ENCODE data around the gene MYO15A. TPM values are rescaled to one million over a fixed set of nuclear protein-coding genes. Genes with fewer than 3 reads are reported as not detected.

Gene MYO15A
- total RNA-seq, 2 donors from 2014 or later: 0.32 to 8.3 TPM

GRCh38 chr17:18144855-18145254, 36.3 kb downstream of the MYO15A start:
- Histone ChIP-seq H3K9me3 (no peaks in the 10 kb centered on the region), H3K4me1 (replicated peaks) (no peaks in the 10 kb centered on the region), H3K27ac (no peak overlapping the region), H3K27me3 (replicated peaks; ENCODE audit: insufficient read depth) (no peaks in the 10 kb centered on the region), H3K36me3 (no peaks in the 10 kb centered on the region), H3K4me3 (no peak overlapping the region)
- intact Hi-C loops (cut with DNase I): no loop called here
- DNase-seq (ENCODE audit: low spot score): no peak
- TF ChIP-seq POLR2A (IDR thresholded peaks at IDR 0.05) (no peak), CTCF (IDR thresholded peaks at IDR 0.05) (no peak), POLR2AphosphoS5 (IDR thresholded peaks at IDR 0.05) (no peak)
- 94% methylated on average over 1 of the region's 1 CpG for WGBS

GRCh38 chr17:18145811-18146210, 37.3 kb downstream of the MYO15A start:
- 79% methylated on average over 13 of the region's 13 CpGs for WGBS
- no peaks in the 10 kb centered on the region for H3K36me3 ChIP-seq
- H3K4me1 ChIP-seq (replicated peaks): no peaks in the 10 kb centered on the region
- no peak for DNase-seq (ENCODE audit: low spot score)
- H3K4me3 ChIP-seq: no peak overlapping the region
- intact Hi-C loops (cut with DNase I): no loop called here
- H3K27me3 ChIP-seq (replicated peaks; ENCODE audit: insufficient read depth): no peaks in the 10 kb centered on the region
- H3K9me3 ChIP-seq: no peaks in the 10 kb centered on the region
- H3K27ac ChIP-seq: no peak overlapping the region
- TF ChIP-seq POLR2A (IDR thresholded peaks at IDR 0.05) (no peak), POLR2AphosphoS5 (IDR thresholded peaks at IDR 0.05) (no peak), CTCF (IDR thresholded peaks at IDR 0.05) (no peak)

GRCh38 chr17:18146259-18146658, 37.7 kb downstream of the MYO15A start:
- WGBS: 93% methylated on average over 2 of the region's 2 CpGs
- Histone ChIP-seq H3K27me3 (replicated peaks; ENCODE audit: insufficient read depth) (no peaks in the 10 kb centered on the region), H3K27ac (no peak overlapping the region), H3K36me3 (no peaks in the 10 kb centered on the region), H3K4me1 (replicated peaks) (no peaks in the 10 kb centered on the region), H3K9me3 (no peaks in the 10 kb centered on the region), H3K4me3 (no peak overlapping the region)
- no peak for DNase-seq (ENCODE audit: low spot score)
- intact Hi-C loops (cut with DNase I): no loop called here
- TF ChIP-seq POLR2AphosphoS5 (IDR thresholded peaks at IDR 0.05): no peak
- TF ChIP-seq CTCF (IDR thresholded peaks at IDR 0.05): no peak
- TF ChIP-seq POLR2A (IDR thresholded peaks at IDR 0.05): no peak

- intact Hi-C loops (cut with DNase I): no loop called here
- Histone ChIP-seq H3K27me3 (replicated peaks; ENCODE audit: insufficient read depth) (no peaks in the 10 kb centered on the region), H3K36me3 (no peaks in the 10 kb centered on the region), H3K9me3 (no peaks in the 10 kb centered on the region), H3K4me1 (replicated peaks) (no peaks in the 10 kb centered on the region), H3K27ac (no peak overlapping the region), H3K4me3 (no peak overlapping the region)
- no peak for DNase-seq (ENCODE audit: low spot score)
- no peak for TF ChIP-seq POLR2A (IDR thresholded peaks at IDR 0.05)
- no peak for TF ChIP-seq POLR2AphosphoS5 (IDR thresholded peaks at IDR 0.05)
- no peak for TF ChIP-seq CTCF (IDR thresholded peaks at IDR 0.05)
- WGBS: 87% methylated on average over 3 of the region's 3 CpGs
Measured at GRCh38 chr17:18146980-18147379, 38.4 kb downstream of the MYO15A start.

GRCh38 chr17:18148586-18148985, 40.0 kb downstream of the MYO15A start:
- H3K27ac ChIP-seq: no peak overlapping the region
- no peak for DNase-seq (ENCODE audit: low spot score)
- WGBS: 92% methylated on average over 7 of the region's 7 CpGs
- no peak for TF ChIP-seq CTCF (IDR thresholded peaks at IDR 0.05)
- no peak for TF ChIP-seq POLR2A (IDR thresholded peaks at IDR 0.05)
- TF ChIP-seq POLR2AphosphoS5 (IDR thresholded peaks at IDR 0.05): no peak
- no peaks in the 10 kb centered on the region for H3K4me1 ChIP-seq (replicated peaks)
- H3K27me3 ChIP-seq (replicated peaks; ENCODE audit: insufficient read depth): no peaks in the 10 kb centered on the region
- no peak overlapping the region for H3K4me3 ChIP-seq
- intact Hi-C loops (cut with DNase I): no loop called here
- H3K36me3 ChIP-seq: no peaks in the 10 kb centered on the region
- H3K9me3 ChIP-seq: no peaks in the 10 kb centered on the region
